ENCODE results near the gene PTPRG. TPM values are rescaled to one million over a fixed set of nuclear protein-coding genes. Genes with fewer than 3 reads are reported as not detected.

The PTPRG gene
- total RNA-seq, 1 experiment from 2014 or later, result 0.74 TPM

- TF ChIP-seq REST (IDR thresholded peaks at IDR 0.05; ENCODE audit: insufficient read depth in 1 of 2, low read depth in 2 of 2, low read length in 1 of 2) (no peak), SIN3A (IDR thresholded peaks at IDR 0.05; ENCODE audit: borderline replicate concordance, insufficient read depth, low read depth, low read length) (no peak), POLR2AphosphoS5 (IDR thresholded peaks at IDR 0.05; ENCODE audit: low read depth, low read length) (no peak), CTCF (IDR thresholded peaks at IDR 0.05) (no peak), TCF7L2 (IDR thresholded peaks at IDR 0.05; ENCODE audit: low read depth, low read length) (no peak)
- BruUV-seq (replicated peaks), result no TSS peak
- Histone ChIP-seq H3K36me3 (ENCODE audit: control insufficient read depth, insufficient read depth, low read length) (no peaks in the 10 kb centered on the region), H3K27ac (ENCODE audit: low read length) (no peak overlapping the region), H3K9me3 (ENCODE audit: control insufficient read depth, insufficient read depth, low read depth, low read length) (no peaks in the 10 kb centered on the region), H3K4me1 (ENCODE audit: control insufficient read depth, insufficient read depth, low read length) (no peaks in the 10 kb centered on the region), H3K27me3 (ENCODE audit: control insufficient read depth, insufficient read depth, low read length) (no peaks in the 10 kb centered on the region), H3K4me3 (ENCODE audit: low read depth in 2 of 2, low read length in 2 of 2) (no peak overlapping the region)
- in situ Hi-C loops (cut with HindIII; ENCODE audit: low pct_unique_long_range_greater_than_20kb, low sequenced_read_pairs), result no loop called here
- intact Hi-C loops (cut with micrococcal nuclease; ENCODE audit: unreplicated experiment), result no loop called here
- DNase-seq (ENCODE audit: low read depth, low spot score), result no peak
- ChIA-PET POLR2A (no interaction called here), CTCF (no interaction called here)
- no peak for ATAC-seq
Measured at GRCh38 chr3:62276658-62277180, 715.3 kb downstream of the PTPRG start.

GRCh38 chr3:62277450-62277849 lies 716.1 kb downstream of the PTPRG start:
- no peak for ATAC-seq
- no peak overlapping the region for H3K27ac ChIP-seq (ENCODE audit: low read length)
- H3K4me3 ChIP-seq (ENCODE audit: low read depth in 2 of 2, low read length in 2 of 2), result no peak overlapping the region
- BruUV-seq (replicated peaks), result no TSS peak
- H3K27me3 ChIP-seq (ENCODE audit: control insufficient read depth, insufficient read depth, low read length), result no peaks in the 10 kb centered on the region
- H3K36me3 ChIP-seq (ENCODE audit: control insufficient read depth, insufficient read depth, low read length), result no peaks in the 10 kb centered on the region
- ChIA-PET POLR2A (no interaction called here), CTCF (no interaction called here)
- no peak for DNase-seq (ENCODE audit: low read depth, low spot score)
- intact Hi-C loops (cut with micrococcal nuclease; ENCODE audit: unreplicated experiment) (no loop called here), in situ Hi-C loops (cut with HindIII; ENCODE audit: low pct_unique_long_range_greater_than_20kb, low sequenced_read_pairs) (no loop called here)
- no peaks in the 10 kb centered on the region for H3K4me1 ChIP-seq (ENCODE audit: control insufficient read depth, insufficient read depth, low read length)
- H3K9me3 ChIP-seq (ENCODE audit: control insufficient read depth, insufficient read depth, low read depth, low read length), result no peaks in the 10 kb centered on the region
- TF ChIP-seq CTCF (IDR thresholded peaks at IDR 0.05), result no peak
- no peak for TF ChIP-seq REST (IDR thresholded peaks at IDR 0.05; ENCODE audit: insufficient read depth in 1 of 2, low read depth in 2 of 2, low read length in 1 of 2)
- TF ChIP-seq SIN3A (IDR thresholded peaks at IDR 0.05; ENCODE audit: borderline replicate concordance, insufficient read depth, low read depth, low read length), result no peak
- TF ChIP-seq TCF7L2 (IDR thresholded peaks at IDR 0.05; ENCODE audit: low read depth, low read length), result no peak
- no peak for TF ChIP-seq POLR2AphosphoS5 (IDR thresholded peaks at IDR 0.05; ENCODE audit: low read depth, low read length)

Measured in Panc1 (cell line).